Embryonic facial prominence (tissue), 1 donor: ENCODE data around the gene STT3A.
"Not testable (repeated sequence)": the region's sequence is repeated elsewhere in the genome, so short reads cannot be mapped to it uniquely, and the experiment has no call there.

Experiments used
- DNase-seq: peaks from one replicate; pipeline ENCODE4 v3.0.0-alpha.2; 2016; ENCODE audit errors: extremely low spot score

Gene STT3A

GRCh38 chr11:125592305-125593113 lies at the start of gene STT3A:
Gene STT3A (plus strand): TSS chr11:125592852. CDS start chr11:125595916, 3,064 bp downstream.
- peak; percentile 100 for DNase-seq

DNA sequence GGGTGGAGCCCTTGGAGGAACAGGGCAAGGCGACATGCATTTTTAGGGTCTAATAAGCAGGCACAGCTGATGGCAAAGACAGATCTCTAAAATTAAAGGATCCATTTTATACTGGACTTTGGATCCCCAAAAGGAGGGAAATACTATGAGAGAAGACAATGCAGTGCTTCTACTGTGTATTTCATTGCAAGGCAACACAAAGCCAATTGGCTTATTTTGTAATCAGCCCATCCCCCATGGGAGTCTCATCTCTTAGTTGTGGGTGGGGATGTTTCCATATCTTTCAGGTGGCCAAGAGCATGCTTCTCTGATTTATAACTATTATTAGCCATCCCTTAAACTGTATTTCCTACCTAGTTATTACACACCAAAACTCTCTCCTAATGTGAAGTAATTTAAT lies 41.9 kb upstream of the STT3A start:
- DNase-seq, result no peak

GRCh38 chr11:125551835-125552342 lies 40.8 kb upstream of the STT3A start:
- no peak for DNase-seq

DNA sequence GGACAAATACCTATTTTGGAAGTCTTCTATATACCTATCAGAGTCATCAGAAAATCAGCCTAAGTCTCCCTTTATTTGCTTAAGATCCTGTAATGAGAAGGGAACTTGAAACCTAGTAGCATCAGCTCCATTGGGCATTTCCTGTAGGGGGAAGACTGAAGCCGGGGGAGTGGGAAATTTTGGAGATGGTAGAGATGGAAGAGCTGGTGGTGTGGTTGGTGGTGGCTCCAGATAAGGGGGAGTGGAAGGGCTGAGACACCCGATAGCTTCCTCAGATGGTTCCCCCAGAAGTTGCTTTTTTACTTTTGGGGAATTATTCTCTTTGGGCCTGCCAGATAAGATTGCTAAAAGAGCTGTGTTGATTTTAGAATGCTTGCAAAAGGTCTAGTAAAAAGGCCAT lies 39.7 kb upstream of the STT3A start:
- DNase-seq, result no peak

- no peak for DNase-seq
Measured at GRCh38 chr11:125553357-125553756, 39.3 kb upstream of the STT3A start.

GRCh38 chr11:125554038-125554437 lies 38.6 kb upstream of the STT3A start:
- no peak for DNase-seq

- DNase-seq, result no peak
Measured at GRCh38 chr11:125559888-125560287, 32.8 kb upstream of the STT3A start.

DNA sequence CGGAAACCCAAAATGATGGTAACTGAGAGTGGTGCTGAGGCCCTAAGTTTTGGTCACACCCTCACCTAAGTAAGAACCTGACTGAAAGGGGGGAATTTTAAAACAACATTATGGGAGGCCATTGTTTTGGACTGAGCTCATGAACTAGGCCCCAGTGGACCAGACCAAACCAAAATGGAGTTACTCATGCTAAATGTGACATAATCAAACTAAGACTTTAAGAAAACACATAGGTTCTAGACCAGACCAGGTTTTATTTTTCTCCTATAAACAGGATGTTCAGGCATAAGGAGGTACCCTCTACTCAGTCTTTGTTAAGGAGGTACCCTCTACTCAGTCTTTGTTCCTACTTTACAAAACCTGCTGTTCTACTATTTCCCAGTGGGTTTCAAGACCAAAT lies 30.7 kb upstream of the STT3A start:
- no peak for DNase-seq

GRCh38 chr11:125562430-125562829 lies 30.2 kb upstream of the STT3A start:
- no peak for DNase-seq

DNA sequence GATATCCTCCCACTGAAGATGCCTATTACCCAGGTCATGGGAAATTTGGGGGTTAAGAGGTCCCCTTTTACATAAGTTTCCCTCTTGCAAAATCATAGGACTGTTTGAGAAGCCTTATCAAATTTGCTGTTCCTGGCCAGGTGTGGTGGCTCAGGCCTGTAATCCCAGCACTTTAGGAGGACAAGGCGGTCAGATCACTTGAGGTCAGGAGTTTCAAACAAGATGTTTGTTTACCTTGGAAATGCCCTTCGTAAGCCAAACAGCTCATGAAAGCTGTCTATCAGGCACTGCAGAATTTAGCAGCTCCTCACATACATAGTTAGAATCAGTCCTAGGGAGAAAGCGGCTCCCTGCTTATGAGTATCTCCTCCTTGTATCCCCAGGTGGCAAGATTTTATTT lies 28.3 kb upstream of the STT3A start:
- no peak for DNase-seq

GRCh38 chr11:125566235-125566634 lies 26.4 kb upstream of the STT3A start:
- no peak for DNase-seq

DNA sequence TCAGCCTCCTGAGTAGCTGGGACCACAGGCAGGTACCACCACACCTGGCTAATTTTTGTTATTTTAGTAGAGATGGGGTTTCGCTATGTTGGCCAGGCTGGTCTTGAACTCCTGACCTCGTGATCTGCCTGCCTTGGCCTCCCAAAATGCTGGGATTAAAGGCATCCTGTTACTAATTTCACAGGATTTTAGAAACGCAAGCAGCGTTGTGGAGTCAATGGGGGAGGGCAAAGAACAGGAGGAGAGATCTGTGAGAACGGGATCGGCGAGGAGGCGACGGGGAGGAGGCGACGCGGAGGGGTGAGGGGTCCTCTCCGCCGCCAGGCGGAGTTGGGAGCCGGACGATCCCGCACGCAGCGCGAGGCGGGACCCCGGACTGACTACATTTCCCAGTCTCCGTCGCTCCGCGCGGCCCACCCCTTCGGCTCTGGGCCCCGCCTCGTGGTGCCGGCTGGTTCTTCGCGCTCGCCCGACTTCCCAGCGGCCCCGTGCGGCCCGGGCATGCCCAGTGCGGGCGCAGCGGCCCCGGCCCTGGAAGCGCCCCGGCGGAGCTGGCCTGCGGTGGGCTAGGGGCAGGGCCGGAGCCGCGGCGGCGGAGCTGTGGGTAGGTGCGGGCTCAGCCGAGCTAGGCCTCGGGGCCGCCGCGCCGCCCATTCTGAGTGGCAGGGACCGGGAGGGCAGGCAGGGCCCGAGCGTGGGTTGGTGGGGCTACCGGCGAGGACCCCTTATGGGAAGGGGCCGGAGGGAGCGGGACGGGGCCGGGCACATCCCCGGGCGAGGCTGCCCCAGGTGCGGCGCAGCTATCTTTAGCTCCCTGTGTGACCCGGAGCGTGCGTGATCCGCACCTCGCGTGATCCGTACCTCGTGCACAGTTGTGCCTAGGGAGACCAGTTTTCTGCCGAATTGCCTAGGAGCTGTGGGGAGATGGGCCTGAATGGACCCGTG lies 23.4 kb upstream of the STT3A start, which contains the start of gene EI24:
Gene EI24, plus strand, starts transcription at position 508 of the 945 bp plus-strand sequence. CDS start 3,051 bp downstream, outside the sequence.
- DNase-seq, result peak; percentile 82

- no peak for DNase-seq
Measured at GRCh38 chr11:125569915-125570621, 22.6 kb upstream of the STT3A start.

- no peak for DNase-seq
Measured at GRCh38 chr11:125570952-125571351, 21.7 kb upstream of the STT3A start.

GRCh38 chr11:125572916-125573315 lies 19.7 kb upstream of the STT3A start:
- no peak for DNase-seq

DNA sequence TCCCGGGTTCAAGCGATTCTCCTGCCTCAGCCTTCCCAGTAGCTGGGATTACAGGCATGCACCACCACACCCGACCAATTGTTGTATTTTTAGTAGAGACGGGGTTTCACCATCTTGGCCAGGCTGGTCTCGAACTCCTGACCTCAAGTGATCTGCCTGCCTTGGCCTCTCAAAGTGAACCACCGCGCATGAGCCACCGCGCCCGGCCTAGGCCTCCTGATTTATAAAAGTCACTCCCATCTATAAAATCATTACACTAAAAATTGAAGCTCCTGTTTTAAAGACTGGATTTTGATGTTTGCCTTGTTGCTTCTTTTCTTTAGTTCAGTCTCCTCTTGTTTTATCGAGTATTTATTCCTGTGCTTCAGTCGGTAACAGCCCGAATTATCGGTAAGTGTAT lies 15.5 kb upstream of the STT3A start:
- DNase-seq, result not testable (repeated sequence)

DNA sequence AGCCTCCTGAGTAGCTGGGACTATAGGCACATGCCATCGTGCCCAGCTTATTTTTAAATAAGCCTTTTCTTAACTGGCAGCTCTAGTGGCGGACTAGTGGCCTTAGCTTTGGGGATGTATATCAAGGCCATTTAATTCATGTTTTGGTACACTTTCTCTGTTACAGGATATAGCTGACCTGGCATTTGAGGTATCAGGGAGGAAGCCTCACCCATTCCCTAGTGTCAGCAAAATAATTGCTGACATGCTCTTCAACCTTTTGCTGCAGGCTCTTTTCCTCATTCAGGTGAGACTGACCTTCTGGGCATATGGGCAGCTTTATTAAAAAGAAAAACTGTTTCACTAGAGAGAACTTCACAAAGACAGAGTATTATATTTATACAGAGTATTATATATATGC lies 13.9 kb upstream of the STT3A start:
- no peak for DNase-seq

DNA sequence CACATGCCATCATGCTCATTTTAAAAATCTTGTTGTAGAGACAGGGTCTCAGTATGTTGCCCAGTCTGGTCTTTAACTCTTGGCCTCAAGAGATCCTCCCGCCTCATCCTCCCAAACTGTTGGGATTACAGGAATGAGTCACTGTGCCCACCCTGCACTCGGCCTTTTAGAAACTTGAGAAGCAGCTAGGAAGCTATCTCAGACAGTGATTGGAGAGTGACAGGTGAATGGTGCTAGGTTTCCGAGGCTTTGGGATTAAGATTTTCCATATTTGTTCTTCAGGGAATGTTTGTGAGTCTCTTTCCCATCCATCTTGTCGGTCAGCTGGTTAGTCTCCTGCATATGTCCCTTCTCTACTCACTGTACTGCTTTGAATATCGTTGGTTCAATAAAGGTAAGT lies 12.8 kb upstream of the STT3A start:
- DNase-seq, result no peak

- no peak for DNase-seq
Measured at GRCh38 chr11:125583496-125583895, 9.2 kb upstream of the STT3A start.

GRCh38 chr11:125585487-125585886 lies 7.2 kb upstream of the STT3A start:
- DNase-seq, result no peak

DNA sequence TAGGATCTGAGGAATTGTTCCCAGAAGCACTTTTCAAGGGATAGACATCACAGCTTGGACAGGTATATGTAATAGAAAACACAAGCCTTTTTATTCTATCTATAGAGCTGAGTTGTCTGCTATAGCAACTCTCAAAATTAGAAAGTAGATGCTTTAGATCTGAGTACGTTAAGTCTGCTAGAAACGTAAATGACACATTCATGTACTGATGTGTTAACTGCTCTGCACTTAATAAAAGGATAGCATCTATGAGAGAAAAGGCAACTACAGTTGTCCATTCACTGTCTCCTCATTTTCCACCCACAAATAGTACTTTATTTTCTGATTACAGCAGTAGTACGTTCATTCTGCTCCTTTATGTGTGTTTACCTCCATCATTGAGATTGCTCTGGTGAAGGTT lies 6.0 kb upstream of the STT3A start:
- no peak for DNase-seq

DNA sequence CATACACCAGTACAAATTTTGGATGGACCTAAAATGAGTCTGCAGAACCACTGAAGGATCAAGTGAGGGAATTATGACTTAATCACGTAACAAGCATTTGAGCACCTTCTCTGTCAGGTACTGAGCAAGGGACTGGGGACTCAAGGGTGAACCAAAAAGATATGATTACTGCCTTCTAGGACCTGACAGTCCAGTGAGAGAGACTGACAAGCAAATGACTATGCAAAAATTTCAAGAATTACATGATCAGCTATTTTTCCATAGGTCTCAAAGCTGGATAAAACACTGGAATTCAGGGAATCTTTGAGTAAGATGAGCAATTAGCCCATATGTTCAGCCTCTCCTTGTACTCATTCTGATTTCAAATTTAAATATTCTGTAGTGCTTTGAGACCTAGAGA lies 5.2 kb upstream of the STT3A start:
- no peak for DNase-seq
